Effector CD8-positive, alpha-beta T cell (primary cell): ENCODE data around the gene IQCK.

ENCODE experiments used
- DNase-seq: peaks from one replicate; lab custom pipeline; 2025; lab: John Stamatoyannopoulos, UW

The IQCK gene

GRCh38 chr16:19837331-19837980 is 119.4 kb downstream of the IQCK start:
- no peak for DNase-seq

- DNase-seq = no peak
Observed at GRCh38 chr16:19837984-19838707, 120.1 kb downstream of the IQCK start.

GRCh38 chr16:19840524-19841110 is 122.5 kb downstream of the IQCK start:
- no peak for DNase-seq

- DNase-seq = no peak
Observed at GRCh38 chr16:19841184-19841583, 123.1 kb downstream of the IQCK start.

- DNase-seq = no peak
Observed at GRCh38 chr16:19842426-19843157, 124.5 kb downstream of the IQCK start.

GRCh38 chr16:19843371-19843770 is 125.3 kb downstream of the IQCK start:
- DNase-seq = no peak

GRCh38 chr16:19844945-19845641 is 127.0 kb downstream of the IQCK start:
- DNase-seq = no peak

GRCh38 chr16:19846436-19846835 is 128.4 kb downstream of the IQCK start:
- no peak for DNase-seq

GRCh38 chr16:19848756-19849155 is 130.7 kb downstream of the IQCK start:
- DNase-seq = no peak

- no peak for DNase-seq
Observed at GRCh38 chr16:19850131-19850817, 132.2 kb downstream of the IQCK start.

- DNase-seq = no peak
Observed at GRCh38 chr16:19851476-19851875, 133.4 kb downstream of the IQCK start.

- DNase-seq = no peak
Observed at GRCh38 chr16:19853132-19853741, 135.2 kb downstream of the IQCK start.

GRCh38 chr16:19853742-19854542 is 135.9 kb downstream of the IQCK start:
- no peak for DNase-seq

GRCh38 chr16:19854543-19854876 is 136.4 kb downstream of the IQCK start:
- DNase-seq = no peak

GRCh38 chr16:19856120-19856519 is 138.0 kb downstream of the IQCK start:
- no peak for DNase-seq

GRCh38 chr16:19857593-19858339 is 139.7 kb downstream of the IQCK start:
- no peak for DNase-seq

GRCh38 chr16:19858340-19859018 is 140.4 kb downstream of the IQCK start:
- no peak for DNase-seq

- no peak for DNase-seq
Observed at GRCh38 chr16:19859166-19859565, 141.1 kb downstream of the IQCK start.

- DNase-seq = no peak
Observed at GRCh38 chr16:19859603-19860002, 141.5 kb downstream of the IQCK start.
